Measurements from ENCODE around the gene PLEKHG5. TPM values are rescaled to one million over a fixed set of nuclear protein-coding genes. Genes with fewer than 3 reads are reported as not detected.

Gene PLEKHG5
- total RNA-seq, 3 donors from 2014 or later: 7.0 to 12.0 (median 11.8) TPM

DNA sequence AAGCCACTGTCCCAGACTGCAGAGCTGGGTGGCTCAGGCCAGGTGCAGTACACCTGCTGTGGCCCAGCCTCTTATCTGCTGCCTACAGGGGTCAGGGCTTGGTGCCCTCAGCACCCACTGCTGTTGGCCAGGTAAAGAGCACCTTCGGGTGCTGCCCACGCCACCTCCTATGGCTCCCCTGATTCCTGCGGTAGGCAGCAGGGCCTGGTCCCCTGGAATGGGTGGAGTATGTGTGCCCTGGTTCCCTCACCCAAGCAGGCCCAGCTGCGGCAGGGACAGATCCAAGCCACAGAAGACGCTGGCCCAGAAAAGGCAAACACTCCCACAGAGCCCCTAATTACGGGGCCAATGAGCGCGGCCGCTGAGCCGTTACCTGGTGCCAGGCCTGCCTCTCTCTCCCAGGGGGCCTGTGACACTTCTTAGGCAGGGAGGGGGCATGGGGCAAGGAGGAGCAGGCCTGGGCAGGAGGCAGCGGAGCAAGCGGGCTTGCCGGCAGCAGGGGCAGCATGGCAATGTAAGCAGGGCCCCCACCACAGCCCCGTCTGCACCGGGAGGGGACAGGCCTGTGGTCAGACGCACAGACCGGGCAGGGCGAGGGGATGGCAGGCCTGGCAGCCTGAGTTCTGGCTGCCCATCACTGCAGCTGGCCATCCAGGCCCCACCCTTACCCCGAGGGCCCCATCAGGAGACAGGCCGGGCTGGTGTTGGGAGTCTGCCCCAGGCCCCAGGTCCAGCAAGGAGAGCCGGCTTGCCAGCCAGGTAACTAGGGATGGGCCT is 47.9 kb downstream of the PLEKHG5 start:
- no peaks in the 10 kb centered on the region for H3K4me1 ChIP-seq
- TF ChIP-seq POLR2AphosphoS5 (IDR thresholded peaks at IDR 0.05) (no peak), POLR2A (IDR thresholded peaks at IDR 0.05) (no peak)
- TF ChIP-seq, protein P1, sequence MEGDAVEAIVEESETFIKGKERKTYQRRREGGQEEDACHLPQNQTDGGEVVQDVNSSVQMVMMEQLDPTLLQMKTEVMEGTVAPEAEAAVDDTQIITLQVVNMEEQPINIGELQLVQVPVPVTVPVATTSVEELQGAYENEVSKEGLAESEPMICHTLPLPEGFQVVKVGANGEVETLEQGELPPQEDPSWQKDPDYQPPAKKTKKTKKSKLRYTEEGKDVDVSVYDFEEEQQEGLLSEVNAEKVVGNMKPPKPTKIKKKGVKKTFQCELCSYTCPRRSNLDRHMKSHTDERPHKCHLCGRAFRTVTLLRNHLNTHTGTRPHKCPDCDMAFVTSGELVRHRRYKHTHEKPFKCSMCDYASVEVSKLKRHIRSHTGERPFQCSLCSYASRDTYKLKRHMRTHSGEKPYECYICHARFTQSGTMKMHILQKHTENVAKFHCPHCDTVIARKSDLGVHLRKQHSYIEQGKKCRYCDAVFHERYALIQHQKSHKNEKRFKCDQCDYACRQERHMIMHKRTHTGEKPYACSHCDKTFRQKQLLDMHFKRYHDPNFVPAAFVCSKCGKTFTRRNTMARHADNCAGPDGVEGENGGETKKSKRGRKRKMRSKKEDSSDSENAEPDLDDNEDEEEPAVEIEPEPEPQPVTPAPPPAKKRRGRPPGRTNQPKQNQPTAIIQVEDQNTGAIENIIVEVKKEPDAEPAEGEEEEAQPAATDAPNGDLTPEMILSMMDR (IDR thresholded peaks at IDR 0.05): no peak

DNA sequence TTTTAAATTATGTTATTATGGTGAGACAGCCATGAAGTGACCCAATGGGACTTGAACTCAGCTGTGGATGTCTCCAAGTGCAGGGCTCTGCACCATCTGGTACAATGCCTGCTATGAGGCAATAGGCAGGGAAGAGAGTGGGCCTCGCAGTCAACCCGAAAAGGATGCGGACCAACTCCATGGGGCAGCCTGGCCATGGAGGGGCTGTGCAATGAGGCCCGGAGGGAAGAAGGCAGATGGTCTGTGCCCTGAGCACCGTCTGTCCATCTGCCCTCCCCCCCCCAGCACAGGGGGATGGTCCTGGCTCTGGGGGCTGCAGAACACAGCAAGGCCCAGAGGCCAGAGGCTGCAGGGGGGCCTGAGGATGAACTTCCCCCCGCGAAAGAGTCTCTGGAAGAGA is 49.9 kb downstream of the PLEKHG5 start:
- Histone ChIP-seq H3K4me3 (no peak overlapping the region), H3K27me3 (peaks cover 0 to 8% of the 10 kb centered on the region in 2 donors), H3K36me3 (no peaks in the 10 kb centered on the region), H3K27ac (no peak overlapping the region), H3K4me1 (no peaks in the 10 kb centered on the region), H3K9me3 (no peaks in the 10 kb centered on the region)
- DNase-seq (ENCODE audit: low spot score in 2 of 2): no peak
- intact Hi-C loops (cut with DNase I; ENCODE audit: low total_unique reads): no loop called here
- TF ChIP-seq, protein P1 (IDR thresholded peaks at IDR 0.05): no peak
- TF ChIP-seq POLR2AphosphoS5 (IDR thresholded peaks at IDR 0.05): no peak
- TF ChIP-seq POLR2A (IDR thresholded peaks at IDR 0.05): no peak

More for the DNA sequence above, 47.9 kb downstream of the PLEKHG5 start:
- H3K4me3 ChIP-seq: no peak overlapping the region
- H3K36me3 ChIP-seq: no peaks in the 10 kb centered on the region
- no peak overlapping the region for H3K27ac ChIP-seq
- peaks cover 5 to 17% of the 10 kb centered on the region in 2 donors for H3K27me3 ChIP-seq
- intact Hi-C loops (cut with DNase I; ENCODE audit: low total_unique reads): no loop called here
- no peaks in the 10 kb centered on the region for H3K9me3 ChIP-seq
- DNase-seq (ENCODE audit: low spot score in 2 of 2): no peak

- Histone ChIP-seq H3K9me3 (no peaks in the 10 kb centered on the region), H3K36me3 (no peaks in the 10 kb centered on the region), H3K27me3 (peaks cover 0 to 6% of the 10 kb centered on the region in 2 donors), H3K4me1 (no peaks in the 10 kb centered on the region), H3K27ac (no peak overlapping the region), H3K4me3 (peak overlapping the region in 2 of 3 donors; percentile 32 to 58)
- DNase-seq (ENCODE audit: low spot score in 2 of 2): no peak
- TF ChIP-seq, protein P1 (IDR thresholded peaks at IDR 0.05): no peak
- no peak for TF ChIP-seq POLR2AphosphoS5 (IDR thresholded peaks at IDR 0.05)
- TF ChIP-seq POLR2A (IDR thresholded peaks at IDR 0.05): no peak
- intact Hi-C loops (cut with DNase I; ENCODE audit: low total_unique reads): no loop called here
These were observed 51.0 kb downstream of the PLEKHG5 start for GRCh38 chr1:6440198-6441126.

GRCh38 chr1:6438047-6438525 is 53.4 kb downstream of the PLEKHG5 start:
- Histone ChIP-seq H3K27ac (no peak overlapping the region), H3K4me3 (no peak overlapping the region), H3K36me3 (no peaks in the 10 kb centered on the region), H3K27me3 (peaks cover 0 to 6% of the 10 kb centered on the region in 2 donors), H3K4me1 (no peaks in the 10 kb centered on the region), H3K9me3 (no peaks in the 10 kb centered on the region)
- peak in 1 of 2 donors; percentile 54 for DNase-seq (ENCODE audit: low spot score in 2 of 2)
- intact Hi-C loops (cut with DNase I; ENCODE audit: low total_unique reads): no loop called here
- TF ChIP-seq POLR2A (IDR thresholded peaks at IDR 0.05): no peak
- TF ChIP-seq, protein P1 (IDR thresholded peaks at IDR 0.05): peak; percentile 85 to 90 (median 86)
